ENCODE measurements around the gene SPRR4. TPM values are rescaled to one million over a fixed set of nuclear protein-coding genes. Genes with fewer than 3 reads are reported as not detected.

SPRR4 gene, protein sequence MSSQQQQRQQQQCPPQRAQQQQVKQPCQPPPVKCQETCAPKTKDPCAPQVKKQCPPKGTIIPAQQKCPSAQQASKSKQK
- total RNA-seq = not detected

DNA sequence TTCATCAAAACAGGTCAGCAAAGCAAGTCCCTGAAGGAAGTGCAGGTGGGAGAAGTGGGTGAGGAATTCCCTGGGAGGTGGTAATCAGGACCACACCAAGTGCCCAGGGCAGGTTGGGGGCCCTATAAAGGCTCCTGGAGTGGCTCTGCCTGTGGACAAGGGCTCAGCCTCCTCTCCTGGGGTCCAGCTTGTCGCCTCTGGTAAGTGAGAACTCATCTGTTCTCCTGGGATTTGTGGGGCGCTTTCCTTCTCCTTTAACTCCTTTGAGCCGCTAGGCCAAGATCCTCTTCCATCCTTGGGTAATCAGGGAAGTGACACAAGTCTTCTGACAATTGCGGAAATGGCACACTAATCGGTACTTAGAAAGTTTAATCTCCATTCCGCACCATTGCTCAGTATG is at the start of gene SPRR4:
Gene SPRR4, plus strand, starts transcription at position 154 of the 400 bp plus-strand sequence. CDS start 1,243 bp downstream, outside the sequence.
- Histone ChIP-seq H3K9me3 (no peaks in the 10 kb centered on the region), H3K27ac (no peak within 1 kb of the TSS), H3K4me1 (no peaks in the 10 kb centered on the region), H3K27me3 (no peaks in the 10 kb centered on the region), H3K4me3 (no peak within 1 kb of the TSS), H3K36me3 (no peaks in the 10 kb centered on the region)
- TF ChIP-seq, protein P1, sequence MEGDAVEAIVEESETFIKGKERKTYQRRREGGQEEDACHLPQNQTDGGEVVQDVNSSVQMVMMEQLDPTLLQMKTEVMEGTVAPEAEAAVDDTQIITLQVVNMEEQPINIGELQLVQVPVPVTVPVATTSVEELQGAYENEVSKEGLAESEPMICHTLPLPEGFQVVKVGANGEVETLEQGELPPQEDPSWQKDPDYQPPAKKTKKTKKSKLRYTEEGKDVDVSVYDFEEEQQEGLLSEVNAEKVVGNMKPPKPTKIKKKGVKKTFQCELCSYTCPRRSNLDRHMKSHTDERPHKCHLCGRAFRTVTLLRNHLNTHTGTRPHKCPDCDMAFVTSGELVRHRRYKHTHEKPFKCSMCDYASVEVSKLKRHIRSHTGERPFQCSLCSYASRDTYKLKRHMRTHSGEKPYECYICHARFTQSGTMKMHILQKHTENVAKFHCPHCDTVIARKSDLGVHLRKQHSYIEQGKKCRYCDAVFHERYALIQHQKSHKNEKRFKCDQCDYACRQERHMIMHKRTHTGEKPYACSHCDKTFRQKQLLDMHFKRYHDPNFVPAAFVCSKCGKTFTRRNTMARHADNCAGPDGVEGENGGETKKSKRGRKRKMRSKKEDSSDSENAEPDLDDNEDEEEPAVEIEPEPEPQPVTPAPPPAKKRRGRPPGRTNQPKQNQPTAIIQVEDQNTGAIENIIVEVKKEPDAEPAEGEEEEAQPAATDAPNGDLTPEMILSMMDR (IDR thresholded peaks at IDR 0.05) = no peak
- DNase-seq (ENCODE audit: low spot score) = no peak

DNA sequence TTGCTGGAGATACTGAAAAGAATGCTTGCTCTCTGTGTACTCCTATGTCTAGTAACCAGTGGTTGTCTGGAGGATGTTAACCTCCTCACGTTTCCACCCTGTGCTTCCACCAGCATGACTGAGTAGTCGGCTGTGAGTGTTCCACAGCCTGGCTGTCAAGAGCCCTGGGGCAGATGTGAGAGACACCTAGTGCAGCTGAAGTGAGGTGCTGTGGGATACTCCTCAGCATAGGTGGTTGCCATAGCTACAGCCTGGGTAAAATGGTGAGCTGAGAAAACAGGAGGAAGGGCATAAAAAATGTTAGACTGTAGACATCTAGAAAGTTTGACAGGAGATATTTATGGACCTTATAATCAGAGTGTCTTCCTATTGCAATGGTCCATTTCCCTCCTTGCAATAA is 46.3 kb upstream of the SPRR4 start:
- TF ChIP-seq, protein P1 (IDR thresholded peaks at IDR 0.05) = no peak
- H3K27me3 ChIP-seq = no peaks in the 10 kb centered on the region
- H3K9me3 ChIP-seq = no peaks in the 10 kb centered on the region
- no peaks in the 10 kb centered on the region for H3K36me3 ChIP-seq
- no peaks in the 10 kb centered on the region for H3K4me1 ChIP-seq
- no peak overlapping the region for H3K27ac ChIP-seq
- no peak overlapping the region for H3K4me3 ChIP-seq
- DNase-seq (ENCODE audit: low spot score) = no peak

DNA sequence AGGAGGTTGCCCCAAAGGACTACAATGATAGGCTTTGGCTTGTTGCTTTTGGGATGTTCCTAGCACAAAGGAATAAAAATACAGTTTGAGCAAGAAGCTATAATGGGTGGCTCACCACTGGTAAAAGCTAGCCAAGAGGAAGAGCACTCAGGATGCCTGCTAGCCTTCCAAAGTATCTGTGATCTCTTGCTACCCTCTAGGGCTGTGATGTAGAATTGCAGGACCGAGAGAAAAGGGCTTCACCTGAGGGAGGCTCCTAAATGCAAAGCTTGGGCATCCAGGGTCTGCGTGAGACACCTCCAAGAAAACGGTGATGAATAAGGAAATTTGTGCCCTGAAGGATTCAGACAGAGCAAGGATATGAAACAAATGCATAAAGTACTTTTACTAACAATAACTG is 44.4 kb upstream of the SPRR4 start:
- H3K36me3 ChIP-seq = no peaks in the 10 kb centered on the region
- DNase-seq (ENCODE audit: low spot score) = no peak
- no peaks in the 10 kb centered on the region for H3K9me3 ChIP-seq
- H3K4me1 ChIP-seq = no peaks in the 10 kb centered on the region
- H3K4me3 ChIP-seq = no peak overlapping the region
- TF ChIP-seq, protein P1 (IDR thresholded peaks at IDR 0.05) = no peak
- no peak overlapping the region for H3K27ac ChIP-seq
- no peaks in the 10 kb centered on the region for H3K27me3 ChIP-seq

DNA sequence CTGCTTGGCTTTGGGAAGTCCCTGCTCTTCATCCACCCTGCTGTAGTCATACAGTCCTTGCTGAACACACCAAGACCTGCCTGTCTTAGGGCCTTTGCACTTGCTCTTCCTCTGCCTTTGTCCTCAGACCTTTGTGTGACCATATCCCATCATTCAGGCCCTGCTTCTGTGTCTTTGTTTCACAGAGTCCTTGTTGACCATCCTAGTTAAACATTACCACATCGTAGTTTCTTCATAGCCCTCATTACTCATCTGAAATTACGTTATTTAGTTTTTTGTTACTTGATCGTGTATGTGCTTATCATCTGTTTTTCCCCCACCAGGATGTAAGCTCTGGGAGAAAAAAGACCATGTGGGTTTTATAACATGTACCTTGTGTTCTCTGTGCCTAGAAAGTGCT is 41.8 kb upstream of the SPRR4 start:
- Histone ChIP-seq H3K27me3 (no peaks in the 10 kb centered on the region), H3K36me3 (no peaks in the 10 kb centered on the region), H3K27ac (no peak overlapping the region), H3K4me1 (no peaks in the 10 kb centered on the region), H3K9me3 (no peaks in the 10 kb centered on the region), H3K4me3 (no peak overlapping the region)
- TF ChIP-seq, protein P1 (IDR thresholded peaks at IDR 0.05) = no peak
- no peak for DNase-seq (ENCODE audit: low spot score)

DNA sequence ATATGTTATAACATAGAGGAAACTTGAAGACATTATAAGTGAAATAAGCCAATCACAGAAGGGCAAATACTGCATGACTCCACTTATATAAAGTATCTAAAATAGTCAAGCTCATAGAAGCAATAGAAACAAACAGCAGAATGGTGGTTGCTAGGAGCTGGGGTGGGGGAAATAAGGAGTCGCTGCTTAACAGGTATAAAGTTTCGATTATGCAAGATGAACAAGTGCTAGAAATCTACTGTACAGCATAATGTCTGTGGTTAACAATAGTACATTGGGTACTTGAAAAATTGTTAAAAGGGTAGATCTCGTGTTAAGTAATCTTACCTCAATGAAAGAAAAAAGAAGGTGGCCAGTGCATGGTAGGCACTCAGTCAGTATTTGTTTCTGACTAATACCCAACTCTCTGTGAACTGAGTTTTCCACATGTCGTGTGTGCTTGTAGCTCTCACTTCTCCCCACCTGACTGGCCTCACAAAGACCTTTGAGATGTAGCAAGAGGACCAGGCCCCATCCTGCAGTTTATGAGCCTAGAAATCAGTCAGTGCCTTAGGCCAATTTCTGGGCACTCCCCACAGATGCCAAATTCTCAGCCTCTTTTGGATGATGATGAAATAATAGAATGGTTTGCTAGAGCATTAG is 38.2 kb upstream of the SPRR4 start:
- Histone ChIP-seq H3K4me3 (no peak overlapping the region), H3K9me3 (no peaks in the 10 kb centered on the region), H3K27ac (no peak overlapping the region), H3K4me1 (no peaks in the 10 kb centered on the region), H3K36me3 (no peaks in the 10 kb centered on the region), H3K27me3 (no peaks in the 10 kb centered on the region)
- no peak for DNase-seq (ENCODE audit: low spot score)
- TF ChIP-seq, protein P1 (IDR thresholded peaks at IDR 0.05) = no peak

DNA sequence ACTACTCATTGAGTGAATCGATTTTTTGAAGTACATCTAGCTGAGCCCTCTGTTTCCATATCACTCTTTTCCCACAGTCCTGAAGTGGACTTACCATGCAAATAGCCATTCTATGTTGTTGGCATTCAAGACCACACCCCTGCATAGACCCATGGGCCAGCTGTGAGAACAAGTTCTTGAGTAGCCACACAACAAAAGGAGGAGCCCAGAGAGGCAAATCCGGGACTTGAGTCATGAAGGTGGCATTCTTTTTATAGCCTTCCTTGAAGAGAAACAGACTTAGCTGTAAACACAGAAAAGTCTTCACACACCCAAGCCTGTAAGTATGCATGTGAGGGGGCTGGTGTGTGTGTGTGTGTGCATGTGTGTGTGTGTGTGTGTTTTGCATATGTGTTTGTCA is 37.3 kb upstream of the SPRR4 start:
- Histone ChIP-seq H3K36me3 (no peaks in the 10 kb centered on the region), H3K27me3 (no peaks in the 10 kb centered on the region), H3K9me3 (no peaks in the 10 kb centered on the region), H3K27ac (no peak overlapping the region), H3K4me1 (no peaks in the 10 kb centered on the region), H3K4me3 (no peak overlapping the region)
- TF ChIP-seq, protein P1 (IDR thresholded peaks at IDR 0.05) = no peak
- DNase-seq (ENCODE audit: low spot score) = no peak
